ENCODE measurements around the gene ANKRD37.

ANKRD37 gene

GRCh38 chr4:185445209-185445608 is 48.6 kb downstream of the ANKRD37 start:
- H3K9me2 ChIP-seq (replicated peaks; ENCODE audit: insufficient read depth, low read length) = no peaks in the 10 kb centered on the region
- no peak overlapping the region for H3K9ac ChIP-seq (ENCODE audit: low read length)
- no peaks in the 10 kb centered on the region for H3K79me2 ChIP-seq (ENCODE audit: insufficient read depth, low read length)
- no peak overlapping the region for H2AFZ ChIP-seq (ENCODE audit: low read depth, low read length, severe bottlenecking)
- no peak overlapping the region for H3K27ac ChIP-seq (ENCODE audit: low read depth, low read length)
- TF ChIP-seq CTCF (IDR thresholded peaks at IDR 0.05; ENCODE audit: insufficient read depth, low read length, poor library complexity, severe bottlenecking) = no peak
- no peak for TF ChIP-seq EZH2phosphoT487 (conservative IDR thresholded peaks at IDR 0.05; ENCODE audit: low read length)
- peaks cover 29% of the 10 kb centered on the region; the same call in 1 of the 2 replicates for H3F3A ChIP-seq (ENCODE audit: insufficient read depth)
- H3K27me3 ChIP-seq (ENCODE audit: low read length) = no peaks in the 10 kb centered on the region
- peaks cover 5% of the 10 kb centered on the region; the same call in 1 of the 2 replicates for H3K36me3 ChIP-seq (ENCODE audit: low read length)
- H3K4me3 ChIP-seq (ENCODE audit: insufficient read depth, low read length, poor library complexity, severe bottlenecking) = no peak overlapping the region
- no peaks in the 10 kb centered on the region for H4K20me1 ChIP-seq (ENCODE audit: low read depth, low read length)
- H3K4me2 ChIP-seq (ENCODE audit: low read depth, low read length, poor library complexity, severe bottlenecking) = no peak overlapping the region
- H3K9me3 ChIP-seq (ENCODE audit: insufficient read depth, low read length) = no peaks in the 10 kb centered on the region
